OCI-LY7 (cell line): ENCODE results near the gene HIVEP2.

ENCODE experiments used
- EZH2phosphoT487 ChIP-seq: fragments of 200-600 bp; sonication (generic); IDR thresholded peaks from 2 replicates; pipeline ENCODE4 v1.6.1; 2018; ENCODE audit warnings: low read depth, borderline replicate concordance, mild to moderate bottlenecking, mixed run types, antibody characterized with exemption, low read length, moderate library complexity, mixed read lengths
- TF ChIP-seq, protein P1 (sequence below): fragments of 200-600 bp; sonication (generic); conservative IDR thresholded peaks from 2 replicates; pipeline ENCODE4 v1.5.1; 2014; ENCODE audit warnings: mild to moderate bottlenecking, antibody characterized with exemption, low read length, moderate library complexity, mixed read lengths

GRCh38 chr6:142880201-142880600, 64.8 kb downstream of the HIVEP2 start:
- TF ChIP-seq, protein P1, sequence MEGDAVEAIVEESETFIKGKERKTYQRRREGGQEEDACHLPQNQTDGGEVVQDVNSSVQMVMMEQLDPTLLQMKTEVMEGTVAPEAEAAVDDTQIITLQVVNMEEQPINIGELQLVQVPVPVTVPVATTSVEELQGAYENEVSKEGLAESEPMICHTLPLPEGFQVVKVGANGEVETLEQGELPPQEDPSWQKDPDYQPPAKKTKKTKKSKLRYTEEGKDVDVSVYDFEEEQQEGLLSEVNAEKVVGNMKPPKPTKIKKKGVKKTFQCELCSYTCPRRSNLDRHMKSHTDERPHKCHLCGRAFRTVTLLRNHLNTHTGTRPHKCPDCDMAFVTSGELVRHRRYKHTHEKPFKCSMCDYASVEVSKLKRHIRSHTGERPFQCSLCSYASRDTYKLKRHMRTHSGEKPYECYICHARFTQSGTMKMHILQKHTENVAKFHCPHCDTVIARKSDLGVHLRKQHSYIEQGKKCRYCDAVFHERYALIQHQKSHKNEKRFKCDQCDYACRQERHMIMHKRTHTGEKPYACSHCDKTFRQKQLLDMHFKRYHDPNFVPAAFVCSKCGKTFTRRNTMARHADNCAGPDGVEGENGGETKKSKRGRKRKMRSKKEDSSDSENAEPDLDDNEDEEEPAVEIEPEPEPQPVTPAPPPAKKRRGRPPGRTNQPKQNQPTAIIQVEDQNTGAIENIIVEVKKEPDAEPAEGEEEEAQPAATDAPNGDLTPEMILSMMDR, result no peak
- TF ChIP-seq EZH2phosphoT487, result no peak
